HG02610 (cell line): ENCODE data around the gene NDUFA7.
"Not testable (repeated sequence)": the region's sequence is repeated elsewhere in the genome, so short reads cannot be mapped to it uniquely, and the experiment has no call there.

Experiments used
- ATAC-seq: cut with Tn5 transposase; IDR thresholded peaks from one replicate; pipeline ENCODE4 v1.9.1; 2021; ENCODE audit warnings: mild to moderate bottlenecking, moderate library complexity; ENCODE audit not compliant: unreplicated experiment

Gene NDUFA7

DNA sequence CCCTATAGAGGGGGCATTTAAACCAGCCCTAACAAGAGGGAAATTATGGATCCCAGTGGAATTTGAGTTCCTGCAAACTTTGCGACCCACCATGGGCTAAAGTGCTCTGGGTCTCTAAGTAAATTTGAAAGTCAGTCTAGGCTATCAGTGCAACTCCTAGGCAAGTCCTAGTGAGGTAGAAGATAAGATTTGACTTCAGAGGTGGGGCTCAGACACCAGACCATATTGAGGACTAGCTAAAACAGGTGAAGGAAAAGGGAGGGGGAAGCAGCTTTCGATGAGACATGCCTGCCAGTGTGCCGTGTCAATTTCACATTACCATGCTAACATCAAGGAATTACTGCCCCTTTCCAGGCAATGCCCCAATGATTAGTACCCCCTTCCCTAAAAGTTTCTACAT is 51.5 kb downstream of the NDUFA7 start:
- ATAC-seq, result no peak

DNA sequence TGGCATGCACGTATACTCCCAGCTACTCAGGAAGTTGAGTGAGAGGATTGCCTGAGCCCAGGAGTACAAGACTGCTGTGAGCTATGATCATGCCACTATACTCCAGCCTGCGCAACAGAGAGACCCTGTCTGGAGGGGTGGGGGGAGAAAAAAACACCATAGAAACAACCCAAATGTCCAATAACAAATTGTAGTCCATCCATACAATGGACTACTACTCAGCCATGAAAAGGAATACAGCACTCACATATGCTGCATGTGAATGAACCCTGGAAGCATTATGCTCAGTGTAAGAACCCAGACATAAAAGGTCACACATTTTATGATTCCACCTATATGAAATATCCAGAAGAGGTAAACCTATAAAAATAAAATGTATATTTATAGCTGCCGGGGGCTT is 55.3 kb downstream of the NDUFA7 start:
- no peak for ATAC-seq

DNA sequence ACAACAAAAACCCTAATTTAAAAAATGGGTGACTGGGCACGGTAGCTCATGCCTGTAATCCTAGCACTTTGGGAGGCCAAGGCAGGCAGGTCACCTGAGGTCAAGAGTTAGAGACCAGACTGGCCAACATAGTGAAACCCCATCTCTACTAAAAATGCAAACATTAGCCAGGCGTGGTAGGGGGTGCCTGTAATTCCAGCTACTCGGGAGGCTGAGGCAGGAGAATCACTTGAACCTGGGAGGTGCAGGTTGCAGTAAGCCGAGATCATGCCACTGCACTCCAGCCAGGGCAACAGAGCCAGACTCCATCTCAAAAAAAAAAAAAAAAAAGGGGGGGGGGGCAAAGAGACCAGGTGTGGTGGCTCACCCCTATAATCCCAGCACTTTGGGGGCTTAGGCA is 56.9 kb downstream of the NDUFA7 start:
- not testable (repeated sequence) for ATAC-seq

DNA sequence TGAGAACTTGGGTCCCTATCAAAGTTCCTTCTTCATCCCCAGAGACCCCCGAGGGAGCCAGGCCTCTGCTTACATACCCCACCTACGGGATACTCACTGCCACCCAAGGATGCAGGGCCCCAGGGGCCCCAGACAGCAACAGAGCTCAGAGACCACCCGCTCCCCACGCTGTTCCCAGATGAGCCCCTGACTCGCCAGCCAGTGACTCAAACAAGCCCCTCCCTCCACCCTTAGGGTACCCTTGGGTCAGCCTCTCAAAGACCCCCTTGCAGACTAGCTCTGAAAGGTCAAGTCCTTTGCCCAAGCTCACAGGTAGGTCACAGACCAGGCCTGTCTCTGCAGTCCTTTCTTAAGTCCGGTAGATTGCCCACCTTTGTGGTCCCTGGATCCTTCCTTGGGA is 58.7 kb downstream of the NDUFA7 start:
- no peak for ATAC-seq

DNA sequence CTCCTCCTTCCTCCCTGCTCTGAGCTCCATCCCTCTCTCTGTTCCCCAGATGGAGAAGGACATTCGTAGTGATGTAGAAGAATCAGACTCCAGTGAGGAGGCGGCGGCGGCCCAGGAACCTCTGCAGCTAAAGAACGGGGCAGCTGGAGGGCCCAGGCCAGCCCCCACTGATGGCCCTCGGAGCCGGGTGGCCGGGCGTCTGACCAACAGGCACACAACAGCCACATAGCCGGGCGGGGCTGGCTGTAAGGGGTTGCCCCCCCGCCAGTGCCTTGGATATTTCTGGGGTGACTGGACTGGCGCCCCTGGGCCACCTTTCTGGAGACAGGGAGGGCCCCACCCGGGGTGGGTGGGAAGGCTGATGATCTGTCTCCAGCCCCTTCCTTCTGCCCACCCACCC is 59.3 kb downstream of the NDUFA7 start:
- no peak for ATAC-seq

GRCh38 chr19:8261347-8261746 is 59.8 kb downstream of the NDUFA7 start:
- ATAC-seq, result no peak
